BLaER1 treated with 17β-estradiol and CSF1 and Interleukin-3, amounts not matched to agents 10 nM and 100 nM (cell line): ENCODE data around the gene XBP1.

Experiments used
- H3K27ac ChIP-seq, 11 experiments: shearing (Covaris generic); formaldehyde crosslinking; 2 replicates each; pipeline ENCODE4 v1.8.1; 2022
- H3K27me3 ChIP-seq, 11 experiments: shearing (Covaris generic); formaldehyde crosslinking; 2 replicates each; pipeline ENCODE4 v1.8.1; 2022
- H3K36me3 ChIP-seq, 11 experiments: shearing (Covaris generic); formaldehyde crosslinking; 2 replicates each; pipeline ENCODE4 v1.8.1; 2022
- H3K4me1 ChIP-seq, 10 experiments: shearing (Covaris generic); formaldehyde crosslinking; 2 replicates each; pipeline ENCODE4 v1.8.1; 2022
- H3K4me2 ChIP-seq, 11 experiments: shearing (Covaris generic); formaldehyde crosslinking; 2 replicates each; pipeline ENCODE4 v1.8.1; 2022
- H3K4me3 ChIP-seq, 10 experiments: shearing (Covaris generic); formaldehyde crosslinking; 2 replicates each; pipeline ENCODE4 v1.8.1; 2022
- H3K9ac ChIP-seq, 11 experiments: shearing (Covaris generic); formaldehyde crosslinking; 2 replicates each; pipeline ENCODE4 v1.8.1; 2022
- H3K9me3 ChIP-seq, 11 experiments: shearing (Covaris generic); formaldehyde crosslinking; replicated peaks in 1 of 11; 2 replicates each; pipeline ENCODE4 v1.8.1; 2022
- H4K20me1 ChIP-seq, 11 experiments: shearing (Covaris generic); formaldehyde crosslinking; 2 replicates each; pipeline ENCODE4 v1.8.1; 2022
- Cebpa-rat ChIP-seq, 11 experiments: shearing (Covaris generic); IDR thresholded peaks; 2 replicates each; pipeline ENCODE4 v1.8.1; 2022

Gene XBP1

DNA sequence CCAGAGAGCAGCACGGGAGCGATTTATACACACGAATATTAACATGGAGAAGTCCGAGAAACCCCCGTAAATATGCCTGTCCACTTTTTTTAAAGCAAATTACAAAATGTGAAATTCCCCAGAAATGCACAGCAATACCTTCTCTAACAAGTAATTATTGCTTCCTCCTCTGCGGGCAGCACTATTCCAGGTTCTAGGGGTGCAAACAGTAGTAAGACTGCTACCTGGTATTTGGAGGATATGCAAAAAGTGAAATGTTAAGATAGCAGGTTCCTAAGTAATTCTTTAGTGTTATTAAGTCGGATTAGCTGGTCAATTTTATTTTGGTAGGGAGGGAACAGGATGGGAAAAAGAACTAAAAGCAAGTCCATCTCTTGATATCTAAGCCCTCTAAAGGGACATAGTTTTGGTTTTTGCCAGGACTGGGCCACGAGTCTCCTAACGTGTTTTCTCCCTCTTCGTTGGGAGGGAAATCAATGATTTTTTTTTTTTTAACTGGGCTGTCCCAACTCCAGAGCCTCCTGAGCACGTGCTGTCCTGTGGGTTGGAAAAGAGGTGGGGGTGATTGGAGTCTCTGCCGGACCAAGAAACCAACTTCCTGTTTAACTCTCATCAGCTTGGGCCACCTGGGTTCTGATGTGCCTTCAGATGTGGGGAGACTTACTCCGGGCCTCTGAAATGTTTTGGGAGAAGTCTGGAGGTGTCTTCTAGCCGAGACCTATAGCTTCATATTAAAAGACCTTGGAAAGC is 1.7 kb upstream of the XBP1 start:
- no peak for TF ChIP-seq Cebpa-rat (IDR thresholded peaks at IDR 0.05)
- peaks cover 22 to 32% (median 26%) of the 10 kb centered on the region in 11 experiments for H3K36me3 ChIP-seq
- peak overlapping the region; percentile 94 to 100 (median 99) for H3K27ac ChIP-seq
- H3K4me3 ChIP-seq = peak overlapping the region; percentile 89 to 99 (median 94)
- H3K9me3 ChIP-seq = peaks cover 0 to 5% (median 0%) of the 10 kb centered on the region in 11 experiments; a peak in 2 of 22 replicates
- no peaks in the 10 kb centered on the region for H3K27me3 ChIP-seq
- H3K9ac ChIP-seq = peak overlapping the region; percentile 97 to 100 (median 99)
- H3K4me1 ChIP-seq = peaks cover 52 to 67% (median 63%) of the 10 kb centered on the region in 10 experiments
- peaks cover 22 to 33% (median 27%) of the 10 kb centered on the region in 11 experiments; a peak in 21 of 22 replicates for H4K20me1 ChIP-seq
- peak overlapping the region; percentile 84 to 100 (median 93) for H3K4me2 ChIP-seq

DNA sequence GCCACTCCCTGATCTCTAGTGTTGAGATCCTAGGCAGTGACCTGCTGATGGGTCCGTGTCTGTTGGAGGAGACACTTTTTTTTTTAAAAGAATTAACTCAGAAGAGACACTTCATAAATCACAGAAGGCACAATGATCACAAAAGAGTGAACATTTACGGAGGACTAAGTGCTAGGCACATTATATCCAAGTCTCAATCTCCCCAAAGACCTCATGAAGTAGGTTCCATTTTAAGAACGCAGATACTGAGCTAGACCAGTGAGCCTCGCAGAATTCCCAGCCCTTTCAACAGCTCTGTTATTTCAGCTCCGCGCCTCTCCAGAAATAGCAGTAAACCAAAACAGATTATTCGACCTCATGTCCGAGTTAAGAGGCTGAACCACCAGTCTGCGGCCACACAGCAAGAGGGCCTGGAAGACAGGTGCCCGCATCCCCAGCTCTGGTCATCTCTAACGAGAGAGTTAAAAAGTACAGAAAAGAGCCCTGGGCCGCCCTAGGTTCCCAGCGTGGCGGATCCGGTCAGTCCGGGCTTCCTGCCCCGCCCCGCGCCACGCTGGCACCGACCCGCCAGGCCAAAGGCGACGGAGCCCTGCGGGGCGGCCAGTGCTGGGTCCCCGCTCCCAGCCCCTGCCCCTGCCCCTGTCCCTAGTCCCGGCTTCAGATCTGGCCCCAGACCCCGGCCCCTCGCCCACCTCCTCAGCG is 612 bp downstream of the XBP1 start:
- Histone ChIP-seq H3K9me3 (peaks cover 0 to 5% (median 0%) of the 10 kb centered on the region in 11 experiments; a peak in 2 of 22 replicates), H3K4me1 (peaks cover 53 to 72% (median 65%) of the 10 kb centered on the region in 10 experiments), H3K4me2 (peak overlapping the region; percentile 76 to 97 (median 91)), H4K20me1 (peaks cover 44 to 55% (median 49%) of the 10 kb centered on the region in 11 experiments), H3K4me3 (peak overlapping the region; percentile 89 to 99 (median 94)), H3K27ac (peak overlapping the region; percentile 94 to 100 (median 99)), H3K36me3 (peaks cover 45 to 55% (median 49%) of the 10 kb centered on the region in 11 experiments), H3K27me3 (no peaks in the 10 kb centered on the region; a peak in 1 of 22 replicates), H3K9ac (peak overlapping the region; percentile 97 to 100 (median 99))
- TF ChIP-seq Cebpa-rat (IDR thresholded peaks at IDR 0.05) = no peak; a peak in 2 of 22 replicates

GRCh38 chr22:28798810-28799605 is 1.4 kb downstream of the XBP1 start:
- Histone ChIP-seq H4K20me1 (peaks cover 52 to 63% (median 57%) of the 10 kb centered on the region in 11 experiments), H3K4me3 (peak overlapping the region; percentile 89 to 99 (median 94)), H3K36me3 (peaks cover 52 to 62% (median 57%) of the 10 kb centered on the region in 11 experiments), H3K27me3 (no peaks in the 10 kb centered on the region; a peak in 1 of 22 replicates), H3K4me1 (peaks cover 53 to 72% (median 65%) of the 10 kb centered on the region in 10 experiments), H3K27ac (peak overlapping the region; percentile 94 to 100 (median 99)), H3K4me2 (peak overlapping the region; percentile 76 to 97 (median 91)), H3K9me3 (peaks cover 0 to 5% (median 0%) of the 10 kb centered on the region in 11 experiments; a peak in 2 of 22 replicates), H3K9ac (peak overlapping the region; percentile 97 to 100 (median 99))
- peak; percentile 60 to 94 (median 77); a peak in 21 of 22 replicates for TF ChIP-seq Cebpa-rat (IDR thresholded peaks at IDR 0.05)

DNA sequence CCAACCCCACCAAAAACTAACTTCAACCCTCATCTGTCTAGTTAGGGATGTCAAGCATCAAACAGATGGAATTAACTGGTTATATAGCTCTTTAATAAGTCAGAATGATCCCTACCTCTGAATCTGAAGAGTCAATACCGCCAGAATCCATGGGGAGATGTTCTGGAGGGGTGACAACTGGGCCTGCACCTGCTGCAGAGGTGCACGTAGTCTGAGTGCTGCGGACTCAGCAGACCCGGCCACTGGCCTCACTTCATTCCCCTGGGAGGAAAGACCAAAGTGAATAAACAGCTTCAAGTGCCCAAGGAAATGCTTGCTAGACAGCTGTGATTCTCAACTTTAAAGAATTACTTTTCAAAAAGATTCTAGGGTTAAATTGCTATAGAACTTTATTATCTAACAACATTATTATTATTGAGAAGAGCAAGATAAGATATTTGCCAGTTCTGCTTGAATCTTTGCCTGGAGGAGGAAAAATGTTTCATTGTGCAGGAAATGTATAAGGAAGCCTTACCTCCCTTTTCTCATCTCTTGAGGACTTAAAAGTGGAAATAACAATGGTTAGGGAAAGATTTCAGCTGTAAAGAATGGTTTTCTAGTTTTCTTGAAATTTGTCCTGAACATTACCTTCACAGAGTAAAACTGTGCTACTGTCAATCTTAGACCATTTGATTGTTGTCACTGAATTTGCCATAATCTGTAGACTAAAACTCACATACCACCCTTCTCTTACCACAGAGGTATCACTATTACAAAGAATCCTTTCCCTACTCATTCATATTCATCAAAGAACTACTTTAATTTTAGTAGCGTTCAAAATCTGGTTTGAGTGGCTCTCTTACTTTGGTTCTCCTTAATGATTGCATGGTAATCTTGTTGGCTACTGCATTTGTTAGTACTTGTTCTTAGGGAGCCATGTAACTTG is 4.2 kb downstream of the XBP1 start:
- TF ChIP-seq Cebpa-rat (IDR thresholded peaks at IDR 0.05) = no peak
- peak overlapping the region; percentile 97 to 100 (median 99) for H3K9ac ChIP-seq
- H3K27me3 ChIP-seq = no peaks in the 10 kb centered on the region; a peak in 1 of 22 replicates
- peaks cover 58 to 69% (median 63%) of the 10 kb centered on the region in 11 experiments for H3K36me3 ChIP-seq
- peak overlapping the region; percentile 7 to 100 (median 99); a peak in 20 of 22 replicates for H3K27ac ChIP-seq
- peaks cover 0 to 5% (median 0%) of the 10 kb centered on the region in 11 experiments; a peak in 2 of 22 replicates for H3K9me3 ChIP-seq
- peaks cover 67 to 91% (median 81%) of the 10 kb centered on the region in 11 experiments for H4K20me1 ChIP-seq
- peak overlapping the region; percentile 89 to 99 (median 94); a peak in 19 of 20 replicates for H3K4me3 ChIP-seq
- H3K4me2 ChIP-seq = peak overlapping the region; percentile 76 to 97 (median 91)
- peaks cover 57 to 72% (median 64%) of the 10 kb centered on the region in 10 experiments for H3K4me1 ChIP-seq

DNA sequence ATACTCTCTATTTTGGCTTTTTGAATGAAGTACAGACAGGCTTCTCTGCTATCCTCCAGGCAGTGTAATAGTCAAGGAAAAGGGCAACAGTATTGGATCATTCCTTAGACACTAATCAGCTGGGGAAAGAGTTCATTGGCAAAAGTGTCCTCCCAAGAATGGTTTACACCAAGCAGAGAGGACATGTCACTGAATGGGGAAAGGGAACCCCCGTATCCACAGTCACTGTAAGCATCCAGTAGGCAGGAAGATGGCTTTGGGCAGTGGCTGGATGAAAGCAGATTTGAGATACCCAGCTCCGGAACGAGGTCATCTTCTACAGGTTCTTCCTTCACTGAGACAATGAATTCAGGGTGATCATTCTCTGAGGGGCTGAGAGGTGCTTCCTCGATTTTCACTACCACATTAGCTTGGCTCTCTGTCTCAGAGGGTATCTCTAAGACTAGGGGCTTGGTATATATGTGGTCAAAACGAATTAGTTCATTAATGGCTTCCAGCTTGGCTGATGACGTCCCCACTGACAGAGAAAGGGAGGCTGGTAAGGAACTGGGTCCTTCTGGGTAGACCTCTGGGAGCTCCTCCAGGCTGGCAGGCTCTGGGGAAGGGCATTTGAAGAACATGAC is 5.2 kb downstream of the XBP1 start:
- Histone ChIP-seq H3K27ac (peak overlapping the region; percentile 7 to 100 (median 99); a peak in 18 of 22 replicates), H3K36me3 (peaks cover 58 to 74% (median 63%) of the 10 kb centered on the region in 11 experiments), H4K20me1 (peaks cover 67 to 94% (median 82%) of the 10 kb centered on the region in 11 experiments), H3K27me3 (no peaks in the 10 kb centered on the region; a peak in 1 of 22 replicates), H3K9me3 (peaks cover 0 to 5% (median 0%) of the 10 kb centered on the region in 11 experiments; a peak in 2 of 22 replicates), H3K4me3 (peak overlapping the region; percentile 89 to 99 (median 94); a peak in 19 of 20 replicates), H3K9ac (peak overlapping the region; percentile 97 to 100 (median 99); a peak in 21 of 22 replicates), H3K4me2 (peak overlapping the region; percentile 76 to 97 (median 91)), H3K4me1 (peaks cover 67 to 81% (median 74%) of the 10 kb centered on the region in 10 experiments)
- TF ChIP-seq Cebpa-rat (IDR thresholded peaks at IDR 0.05) = no peak

DNA sequence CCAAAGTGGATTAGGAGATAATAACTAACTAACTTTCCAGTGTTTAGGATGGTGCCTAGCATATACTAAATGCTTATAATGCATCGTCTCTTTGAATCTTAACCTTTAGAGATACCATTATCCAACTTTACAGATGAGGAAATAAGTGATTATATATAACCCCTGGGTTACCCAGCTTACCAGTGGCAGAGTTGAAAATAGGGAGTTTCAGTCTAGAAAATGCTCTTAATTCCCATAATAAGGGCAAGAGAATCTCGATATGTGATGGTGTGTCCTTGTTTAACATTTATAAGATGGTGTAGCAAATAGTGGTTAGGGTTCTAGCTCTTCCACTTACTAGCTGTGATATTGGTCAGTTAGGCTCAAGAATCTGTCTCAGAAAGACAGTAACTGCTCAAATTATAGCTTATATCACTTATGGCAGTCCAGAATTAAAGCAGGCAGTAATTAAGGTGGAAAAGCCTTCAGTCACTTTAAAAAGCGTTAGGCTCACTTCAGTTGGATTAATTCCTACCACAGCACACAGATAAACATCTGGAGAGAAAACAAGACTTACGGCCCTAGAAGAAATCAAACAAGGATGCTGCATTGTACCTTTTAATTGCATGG is 6.3 kb downstream of the XBP1 start:
- H3K4me3 ChIP-seq = peak overlapping the region in 8 of 10 experiments; percentile 89 to 99 (median 95); a peak in 13 of 20 replicates
- H3K4me2 ChIP-seq = peak overlapping the region; percentile 76 to 97 (median 91); a peak in 21 of 22 replicates
- peaks cover 74 to 92% (median 83%) of the 10 kb centered on the region in 10 experiments for H3K4me1 ChIP-seq
- H3K36me3 ChIP-seq = peaks cover 57 to 80% (median 63%) of the 10 kb centered on the region in 11 experiments
- H3K9me3 ChIP-seq = peaks cover 0 to 5% (median 0%) of the 10 kb centered on the region in 11 experiments; a peak in 2 of 22 replicates
- H4K20me1 ChIP-seq = peaks cover 58 to 98% (median 82%) of the 10 kb centered on the region in 11 experiments
- TF ChIP-seq Cebpa-rat (IDR thresholded peaks at IDR 0.05) = no peak
- H3K27ac ChIP-seq = peak overlapping the region in 9 of 11 experiments; percentile 1 to 100 (median 99); a peak in 15 of 22 replicates
- H3K27me3 ChIP-seq = no peaks in the 10 kb centered on the region; a peak in 1 of 22 replicates
- H3K9ac ChIP-seq = peak overlapping the region; percentile 27 to 100 (median 99); a peak in 18 of 22 replicates
